Small intestine (tissue), 7 donors: ENCODE data around the gene SPCS2. TPM values are rescaled to one million over a fixed set of nuclear protein-coding genes. Genes with fewer than 3 reads are reported as not detected.

Source experiments
- DNase-seq, 2 donors: peaks; one replicate each; pipeline versions ENCODE4 v3.0.0 to v3.0.0-alpha.2; 2013
- FAIRE-seq: peaks from 2 replicates; lab custom pipeline; 2012; peaks lifted over from hg19 to GRCh38; lab: Jason Lieb, UNC
- H3K27ac ChIP-seq, 3 donors: one replicate each; pipeline ENCODE4 v1.5.1; 2013; ENCODE audit warnings: low read length in 2 of 3, mild to moderate bottlenecking in 2 of 3, control low read depth in 1 of 3, inconsistent platforms in 1 of 3, low read depth in 1 of 3, moderate library complexity in 1 of 3
- H3K27me3 ChIP-seq, 3 donors: one replicate each; pipeline ENCODE4 v1.6.1; 2013; ENCODE audit warnings: low read length in 3 of 3, inconsistent platforms in 1 of 3; ENCODE audit not compliant: control insufficient read depth in 3 of 3, insufficient read depth in 3 of 3
- H3K36me3 ChIP-seq, 3 donors: one replicate each; pipeline ENCODE4 v1.6.1; 2013; ENCODE audit warnings: low read length in 3 of 3, inconsistent platforms in 1 of 3, low read depth in 1 of 3, mild to moderate bottlenecking in 1 of 3, moderate library complexity in 1 of 3; ENCODE audit not compliant: control insufficient read depth in 3 of 3, insufficient read depth in 2 of 3
- H3K4me1 ChIP-seq, 3 donors: one replicate each; pipeline ENCODE4 v1.6.1; 2013; ENCODE audit warnings: low read length in 2 of 3, inconsistent platforms in 1 of 3, low read depth in 1 of 3, mild to moderate bottlenecking in 1 of 3, moderate library complexity in 1 of 3; ENCODE audit not compliant: control insufficient read depth in 3 of 3, insufficient read depth in 2 of 3
- H3K4me3 ChIP-seq, 3 donors: one replicate each; pipeline ENCODE4 v1.5.1; 2013; ENCODE audit warnings: low read length in 3 of 3, control low read depth in 1 of 3, inconsistent platforms in 1 of 3, low read depth in 1 of 3, mild to moderate bottlenecking in 1 of 3, moderate library complexity in 1 of 3
- H3K9me3 ChIP-seq, 2 donors: one replicate each; pipeline ENCODE4 v1.6.1; 2013; ENCODE audit warnings: low read depth in 1 of 2, low read length in 1 of 2; ENCODE audit not compliant: control insufficient read depth in 2 of 2, insufficient read depth in 1 of 2
- WGBS, 3 donors: extraction: QIAGEN DNeasy Blood & Tissue Kit; methylation state at CpG; one replicate each; pipeline ENCODE4 v1.1.7; 2013; 5-methylcytosine and 5-hydroxymethylcytosine counted together
- polyA plus RNA-seq, 4 donors: library from polyadenylated mRNA; stranded (reverse) in 3 of 4; unstranded in 1 of 4; fragments of 200-250 nt in 3 of 4; fragments of 120-200 nt in 1 of 4; gene quantifications; one replicate each; pipeline versions ENCODE4 v1.2.1 to v1.2.3, GENCODE V29; 2013
- donor health status: healthy with polysubstance abuse.
- donor health status: control.
- donor health status: control.
- donor health status: Bipolar disorder and iron deficiency.
- donor health status: healthy.

The SPCS2 gene
- polyA plus RNA-seq, 4 donors = 37.3 to 210 (median 101) TPM

DNA sequence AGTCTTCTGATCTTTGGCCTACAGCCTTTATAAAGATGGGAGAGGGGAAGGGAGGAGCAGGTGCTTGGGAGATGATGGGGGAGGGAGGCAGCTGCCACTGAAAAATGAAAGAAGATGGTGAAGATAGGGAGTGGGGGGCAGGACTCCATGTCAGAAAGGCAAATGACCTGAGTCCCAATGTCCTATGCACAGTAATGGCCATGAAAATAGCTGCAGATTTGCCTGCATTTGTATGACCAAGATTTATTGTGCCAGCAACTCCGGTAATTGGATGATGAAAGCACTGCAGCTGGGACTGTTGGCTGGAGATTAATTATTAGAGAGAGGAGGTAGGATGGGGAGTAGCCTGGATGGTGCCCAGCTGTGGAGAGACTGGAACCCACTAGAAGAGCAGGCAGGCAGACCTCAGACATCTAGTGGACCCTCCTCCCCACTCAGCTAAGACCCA, 75.7 kb downstream of the SPCS2 start:
- Histone ChIP-seq H3K27ac (no peak overlapping the region), H3K36me3 (peaks cover 0 to 2% (median 0%) of the 10 kb centered on the region in 3 donors), H3K9me3 (peaks cover 1 to 10% of the 10 kb centered on the region in 2 donors), H3K4me1 (peaks cover 0 to 23% (median 0%) of the 10 kb centered on the region in 3 donors), H3K4me3 (no peak overlapping the region), H3K27me3 (no peaks in the 10 kb centered on the region)
- WGBS, 3 donors = 22 to 49% (median 31%) methylated on average over 1 of the region's 1 CpG
- DNase-seq = no peak
- no peak for FAIRE-seq

DNA sequence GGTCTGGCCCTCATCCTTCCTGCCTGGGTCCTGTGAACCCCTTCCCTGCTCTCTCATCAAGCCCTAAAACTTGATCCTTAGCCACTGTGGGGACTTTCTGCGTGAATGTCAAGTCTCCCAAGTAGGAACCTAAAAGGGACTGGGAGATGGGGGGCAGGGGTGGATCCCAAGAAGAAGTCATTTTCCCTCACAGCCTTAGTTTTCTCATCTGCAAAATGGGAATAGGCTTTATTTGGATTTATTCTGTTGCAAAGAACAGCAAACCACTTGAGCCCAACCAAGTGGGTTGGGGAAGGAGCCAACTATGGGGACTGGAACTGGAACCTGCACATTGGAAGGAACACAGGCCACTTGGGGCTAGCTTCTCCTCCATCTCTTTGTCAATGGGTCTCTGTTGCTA, 76.5 kb downstream of the SPCS2 start:
- no peak for FAIRE-seq
- WGBS, 3 donors = 93 to 100% (median 100%) methylated on average over 1 of the region's 1 CpG
- no peaks in the 10 kb centered on the region for H3K27me3 ChIP-seq
- peaks cover 1 to 3% of the 10 kb centered on the region in 2 donors for H3K9me3 ChIP-seq
- no peak for DNase-seq
- peaks cover 0 to 2% (median 0%) of the 10 kb centered on the region in 3 donors for H3K36me3 ChIP-seq
- no peak overlapping the region for H3K4me3 ChIP-seq
- H3K4me1 ChIP-seq = peaks cover 0 to 21% (median 0%) of the 10 kb centered on the region in 3 donors
- no peak overlapping the region for H3K27ac ChIP-seq

DNA sequence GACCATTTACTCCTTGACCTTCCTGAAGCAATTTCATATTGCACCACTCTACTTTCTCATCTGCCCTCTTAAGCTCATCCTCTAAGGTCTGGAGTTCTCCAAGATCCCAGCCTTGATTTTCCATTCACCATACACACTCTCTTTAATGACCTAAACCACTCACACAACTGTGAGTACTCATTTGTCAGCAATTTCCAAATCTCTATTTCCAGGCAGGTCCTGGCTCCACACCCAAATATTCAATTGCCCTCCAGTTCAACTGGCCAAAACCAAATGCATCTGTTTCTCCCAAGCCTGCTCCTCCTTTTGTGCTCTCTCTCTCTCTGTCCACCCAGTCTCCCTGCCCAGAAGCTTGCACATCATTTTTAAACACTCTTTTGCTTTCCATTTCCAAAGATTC, 79.3 kb downstream of the SPCS2 start:
- peaks cover 0 to 1% of the 10 kb centered on the region in 2 donors for H3K9me3 ChIP-seq
- FAIRE-seq (no peak), DNase-seq (no peak)
- H3K4me3 ChIP-seq = no peak overlapping the region
- no peaks in the 10 kb centered on the region for H3K27me3 ChIP-seq
- no peaks in the 10 kb centered on the region for H3K36me3 ChIP-seq
- no peak overlapping the region for H3K27ac ChIP-seq
- H3K4me1 ChIP-seq = peaks cover 0 to 30% (median 0%) of the 10 kb centered on the region in 3 donors

Other genes starting within 250 kb of the SPCS2 start
- 1 to 10 TPM in 3 of 4 donors, under 1 TPM in 1; 0.27 to 8.0 (median 2.5) TPM for gene CHRDL2, start 217.8 kb upstream of the SPCS2 start, polyA plus RNA-seq
- 10 to 100 TPM in 1 of 4 donors, 1 to 10 TPM in 3; 1.4 to 11.4 (median 2.9) TPM for gene RNF169, start 200.4 kb upstream of the SPCS2 start, polyA plus RNA-seq
- 10 to 100 TPM in 1 of 4 donors, 1 to 10 TPM in 2, under 1 TPM in 1; 0.27 to 18.2 (median 4.6) TPM for gene XRRA1, start 175 bp upstream of the SPCS2 start, polyA plus RNA-seq
- gene NEU3, start 39.7 kb downstream of the SPCS2 start, polyA plus RNA-seq = 10 to 100 TPM in 1 of 4 donors, 1 to 10 TPM in 2, under 1 TPM in 1; 0.89 to 12.1 (median 2.7) TPM
- gene OR2AT4, start 147.6 kb downstream of the SPCS2 start, polyA plus RNA-seq = 1 to 10 TPM in 1 of 4 donors, not detected in 3; 2.5 TPM
- gene SLCO2B1, start 201.8 kb downstream of the SPCS2 start, polyA plus RNA-seq = 100 to 1,000 TPM in 1 of 4 donors, 10 to 100 TPM in 3; 10.3 to 141 (median 30.6) TPM